Stimulated activated CD4-positive, alpha-beta T cell treated with anti-CD3 and anti-CD28 coated beads, Interleukin-4, amount 100 ng/mL, for 48 hours (primary cell): Measurements from ENCODE around the gene CLMN.
A peak's percentile ranks its signal among the peaks of the same experiment; 100 is the strongest.

Experiments
- DNase-seq, 2 donors: peaks; one replicate each; pipeline ENCODE4 v3.0.0-alpha.2; 2020; ENCODE audit warnings: low read depth in 2 of 2

The CLMN gene

GRCh38 chr14:95261616-95262510 is 57.8 kb downstream of the CLMN start:
- no peak for DNase-seq

GRCh38 chr14:95260537-95261361 is 59.0 kb downstream of the CLMN start:
- DNase-seq: peak; percentile 38 to 52

- DNase-seq: no peak
These were observed 60.7 kb downstream of the CLMN start for GRCh38 chr14:95258754-95259593.

- no peak for DNase-seq
These were observed 61.6 kb downstream of the CLMN start for GRCh38 chr14:95258156-95258555.

- no peak for DNase-seq
These were observed 62.2 kb downstream of the CLMN start for GRCh38 chr14:95257521-95257920.

GRCh38 chr14:95256776-95257060 is 63.0 kb downstream of the CLMN start:
- no peak for DNase-seq

GRCh38 chr14:95256002-95256775 is 63.5 kb downstream of the CLMN start:
- no peak for DNase-seq

- no peak for DNase-seq
These were observed 64.2 kb downstream of the CLMN start for GRCh38 chr14:95255487-95255886.

GRCh38 chr14:95255013-95255412 is 64.7 kb downstream of the CLMN start:
- no peak for DNase-seq

GRCh38 chr14:95254288-95254687 is 65.4 kb downstream of the CLMN start:
- no peak for DNase-seq

GRCh38 chr14:95253039-95253630 is 66.6 kb downstream of the CLMN start:
- no peak for DNase-seq

GRCh38 chr14:95252219-95252618 is 67.5 kb downstream of the CLMN start:
- DNase-seq: no peak

- DNase-seq: no peak
These were observed 68.8 kb downstream of the CLMN start for GRCh38 chr14:95250936-95251335.

- no peak for DNase-seq
These were observed 69.5 kb downstream of the CLMN start for GRCh38 chr14:95250140-95250769.

- DNase-seq: no peak
These were observed 71.3 kb downstream of the CLMN start for GRCh38 chr14:95248432-95248831.

GRCh38 chr14:95246870-95247269 is 72.8 kb downstream of the CLMN start:
- no peak for DNase-seq

- no peak for DNase-seq
These were observed 74.4 kb downstream of the CLMN start for GRCh38 chr14:95245334-95245733.

GRCh38 chr14:95244587-95244986 is 75.1 kb downstream of the CLMN start:
- DNase-seq: no peak

GRCh38 chr14:95242870-95243269 is 76.8 kb downstream of the CLMN start:
- DNase-seq: no peak
